Stimulated activated CD4-positive, alpha-beta T cell treated with anti-CD3 and anti-CD28 coated beads, Interleukin-4, amount 100 ng/mL, for 24 hours (primary cell): ENCODE results near the gene CYB561A3.
"Not testable (repeated sequence)": the region's sequence is repeated elsewhere in the genome, so short reads cannot be mapped to it uniquely, and the experiment has no call there.

Source experiments
- DNase-seq: peaks from one replicate; pipeline ENCODE4 v3.0.0-alpha.2; 2020

The CYB561A3 gene, protein sequence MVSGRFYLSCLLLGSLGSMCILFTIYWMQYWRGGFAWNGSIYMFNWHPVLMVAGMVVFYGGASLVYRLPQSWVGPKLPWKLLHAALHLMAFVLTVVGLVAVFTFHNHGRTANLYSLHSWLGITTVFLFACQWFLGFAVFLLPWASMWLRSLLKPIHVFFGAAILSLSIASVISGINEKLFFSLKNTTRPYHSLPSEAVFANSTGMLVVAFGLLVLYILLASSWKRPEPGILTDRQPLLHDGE

GRCh38 chr11:61361741-61362541 is at the start of gene CYB561A3, which contains the start of gene TMEM138:
Gene CYB561A3, minus strand, starts transcription at chr11:61361882. Its CDS starts 5,169 bp downstream, at chr11:61356713.
Gene TMEM138, plus strand, starts transcription at chr11:61362374. Its CDS starts 2,017 bp downstream, at chr11:61364391.
- DNase-seq = peak; percentile 93

GRCh38 chr11:61406991-61407728 is 45.5 kb upstream of the CYB561A3 start:
- no peak for DNase-seq

DNA sequence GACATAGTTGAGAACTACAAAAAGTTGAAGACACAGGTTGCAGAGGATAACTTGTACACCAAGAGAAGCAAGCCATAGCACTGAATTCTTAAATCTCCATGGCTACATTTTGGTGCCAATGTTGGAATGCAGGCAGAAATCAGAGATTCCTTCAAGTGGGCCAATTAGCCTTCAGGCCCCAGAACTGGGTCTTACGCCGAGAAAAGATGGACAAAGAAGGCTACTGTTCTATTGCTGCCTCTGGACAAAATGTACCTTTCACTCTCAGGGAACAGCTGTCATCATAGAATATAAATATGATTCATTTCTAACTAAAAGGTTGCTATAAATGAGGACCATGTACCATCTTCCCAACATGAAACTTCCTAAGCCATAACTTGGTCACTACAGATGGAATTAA is 44.4 kb upstream of the CYB561A3 start:
- no peak for DNase-seq

- DNase-seq = no peak
These were observed 43.0 kb upstream of the CYB561A3 start for GRCh38 chr11:61404641-61405040.

GRCh38 chr11:61404103-61404502 is 42.4 kb upstream of the CYB561A3 start:
- DNase-seq = no peak

DNA sequence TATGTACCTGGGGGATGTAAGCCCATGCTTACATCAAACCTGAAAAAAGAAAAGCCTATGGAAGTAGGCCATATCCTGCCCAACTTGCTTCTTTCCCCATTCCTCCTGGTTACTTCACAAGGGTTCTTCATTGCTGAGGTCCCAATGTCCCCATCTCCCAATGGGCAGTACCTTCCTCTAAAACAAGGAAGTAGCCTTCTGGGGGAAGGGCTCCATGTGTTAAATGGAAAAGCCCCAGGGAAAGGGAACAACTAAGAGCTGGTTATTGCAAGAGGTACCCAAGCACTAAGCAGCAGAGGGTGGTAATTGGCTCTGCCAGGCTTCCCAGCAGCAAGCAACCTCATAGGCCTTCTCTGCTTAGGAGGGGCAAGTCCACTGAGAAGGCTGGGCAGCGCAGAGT is 42.0 kb upstream of the CYB561A3 start:
- no peak for DNase-seq

GRCh38 chr11:61401573-61401972 is 39.9 kb upstream of the CYB561A3 start:
- no peak for DNase-seq

DNA sequence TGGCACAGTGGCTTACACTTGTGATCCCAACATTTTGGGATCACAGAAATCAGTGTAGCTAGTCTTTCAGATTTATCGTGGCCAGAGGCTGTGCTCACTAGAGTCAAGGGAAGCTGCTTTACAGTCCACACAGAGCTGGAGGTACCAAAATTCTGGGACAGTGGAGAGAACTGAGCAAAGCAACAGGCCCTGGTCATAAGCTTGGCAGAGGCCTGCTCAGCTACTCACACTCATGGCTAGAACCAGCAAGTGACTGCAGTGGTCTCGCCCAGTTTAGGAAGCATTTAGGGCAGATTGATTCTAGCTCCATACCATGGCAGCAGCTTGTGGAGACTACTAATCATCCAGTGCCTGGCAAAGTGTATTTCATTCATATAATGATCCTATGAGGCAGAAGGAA is 39.5 kb upstream of the CYB561A3 start:
- no peak for DNase-seq

DNA sequence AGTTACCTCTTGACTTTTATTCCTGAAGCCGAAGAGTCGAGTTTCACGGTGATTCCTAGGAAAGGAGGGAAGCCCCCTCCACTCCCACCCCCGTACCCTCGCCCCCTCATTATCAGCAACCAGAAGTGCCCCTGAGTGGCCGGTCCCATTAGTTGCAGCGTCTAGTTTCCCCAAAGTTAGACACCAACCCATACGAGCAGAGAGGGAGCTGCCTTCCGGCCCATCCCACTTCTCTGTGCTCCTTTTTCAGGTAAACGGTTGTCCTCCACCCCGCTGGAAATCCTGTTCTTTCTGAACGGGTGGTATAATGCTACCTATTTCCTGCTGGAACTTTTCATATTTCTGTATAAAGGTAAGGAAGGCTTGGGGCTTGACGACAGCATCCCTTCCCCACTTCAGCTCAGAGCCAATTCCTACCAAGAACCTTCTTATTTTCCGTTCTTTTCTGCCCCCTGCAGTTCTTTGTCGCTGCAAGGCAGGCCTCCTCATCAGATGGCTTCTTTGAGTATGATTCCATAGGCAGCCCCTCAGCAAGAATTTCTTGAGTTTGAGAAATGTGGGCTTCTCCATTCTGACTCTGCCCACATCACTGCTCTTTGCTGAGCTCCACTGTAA is 31.4 kb upstream of the CYB561A3 start:
- DNase-seq = peak; percentile 11

GRCh38 chr11:61390161-61390560 is 28.5 kb upstream of the CYB561A3 start:
- no peak for DNase-seq

GRCh38 chr11:61384271-61385242 is 22.9 kb upstream of the CYB561A3 start:
- DNase-seq = no peak

GRCh38 chr11:61383859-61384258 is 22.2 kb upstream of the CYB561A3 start:
- not testable (repeated sequence) for DNase-seq

GRCh38 chr11:61380884-61381283 is 19.2 kb upstream of the CYB561A3 start:
- no peak for DNase-seq

DNA sequence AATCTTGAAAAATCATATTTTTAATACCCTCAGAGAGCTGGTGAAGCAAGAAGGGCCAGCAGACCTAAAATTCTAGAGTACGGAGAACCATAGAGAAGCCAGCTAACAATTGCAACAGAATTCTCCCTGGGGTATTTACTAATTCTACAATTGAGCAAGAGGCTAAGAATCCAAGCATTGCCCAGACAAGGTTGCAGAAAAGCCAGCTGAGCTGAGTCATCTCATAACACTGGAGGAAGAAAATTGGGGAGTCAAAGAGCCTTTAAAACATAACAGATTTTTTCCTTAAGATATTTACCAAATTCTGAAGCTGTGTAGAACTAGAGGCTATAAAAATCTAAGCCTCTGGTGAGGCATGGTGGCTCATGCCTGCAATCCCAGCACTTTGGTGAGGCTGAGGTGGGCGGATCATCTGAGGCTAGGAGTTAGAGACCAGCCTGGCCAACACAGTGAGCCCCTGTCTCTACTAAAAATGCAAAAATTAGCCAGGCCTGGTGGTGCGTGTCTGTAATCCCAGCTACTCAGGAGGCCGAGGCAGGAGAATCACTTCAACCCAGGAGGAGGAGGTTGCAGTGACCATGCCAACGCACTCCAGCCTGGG is 17.1 kb upstream of the CYB561A3 start:
- no peak for DNase-seq

DNA sequence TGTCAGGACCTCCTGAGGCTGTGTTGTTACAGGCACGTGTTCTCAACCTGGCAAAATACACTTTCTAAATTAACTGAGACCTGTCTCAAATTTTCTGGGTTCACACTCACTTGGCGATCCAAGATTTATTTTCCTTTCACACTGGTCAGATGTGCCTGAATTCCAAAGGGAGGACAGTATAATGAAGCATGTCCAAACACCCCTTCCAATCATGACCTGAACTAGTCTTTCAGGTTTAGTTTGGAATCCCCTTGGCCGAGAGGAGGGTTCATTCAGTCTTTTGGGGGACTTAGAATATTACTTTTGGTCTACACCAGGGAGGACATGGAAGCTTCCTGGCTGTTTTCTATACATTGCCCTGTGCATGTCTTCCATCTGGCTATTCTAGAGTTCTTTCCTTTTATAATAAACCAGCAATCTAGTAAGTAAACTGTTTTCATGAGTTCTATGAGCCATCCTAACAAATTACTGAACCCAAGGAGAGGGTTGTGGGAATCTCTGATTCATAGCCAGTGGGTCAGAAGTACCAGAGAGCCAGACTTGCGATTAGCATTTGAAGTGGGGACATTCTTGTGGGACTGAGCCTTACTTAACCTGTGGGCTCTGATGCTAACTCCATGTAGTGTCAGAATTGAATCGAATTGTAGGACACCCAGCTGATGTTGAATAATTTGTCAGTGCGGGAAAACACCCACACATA is 15.9 kb upstream of the CYB561A3 start:
- no peak for DNase-seq

GRCh38 chr11:61375761-61376108 is 14.1 kb upstream of the CYB561A3 start:
- no peak for DNase-seq

DNA sequence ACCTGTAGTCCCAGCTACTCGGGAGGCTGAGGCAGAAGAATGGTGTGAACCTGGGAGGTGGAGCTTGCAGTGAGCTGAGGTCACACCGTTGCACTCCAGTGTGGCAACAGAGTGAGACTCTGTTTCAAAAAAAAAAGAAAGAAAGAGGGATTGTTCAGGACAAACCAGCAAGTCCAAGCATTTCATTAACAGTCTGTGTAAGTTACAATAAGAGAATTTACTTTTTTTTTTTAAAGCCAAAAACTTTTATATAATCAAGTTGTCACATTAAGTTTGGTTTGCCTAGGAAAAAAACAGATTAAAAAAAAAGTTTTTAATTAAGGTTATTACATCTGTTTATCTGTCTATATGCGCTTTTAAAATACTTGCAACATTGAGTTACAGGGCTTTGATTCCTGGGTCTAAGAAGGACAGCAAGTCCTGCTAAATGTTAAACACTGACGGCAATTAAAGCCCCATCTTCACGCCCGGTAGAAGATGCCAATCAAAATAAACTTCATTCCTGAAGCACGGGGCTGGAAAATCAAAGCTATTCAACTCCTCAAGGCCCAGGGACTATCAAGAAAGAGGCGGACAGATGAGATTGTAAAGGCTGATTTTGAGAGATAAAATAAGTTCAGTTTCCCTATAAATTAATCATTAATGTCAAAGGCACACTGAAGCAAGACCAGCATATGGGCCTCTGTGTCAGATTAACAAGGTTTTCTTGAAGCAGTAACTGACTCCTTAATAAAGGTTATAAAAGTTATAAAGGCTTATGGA is 11.2 kb upstream of the CYB561A3 start:
- no peak for DNase-seq

DNA sequence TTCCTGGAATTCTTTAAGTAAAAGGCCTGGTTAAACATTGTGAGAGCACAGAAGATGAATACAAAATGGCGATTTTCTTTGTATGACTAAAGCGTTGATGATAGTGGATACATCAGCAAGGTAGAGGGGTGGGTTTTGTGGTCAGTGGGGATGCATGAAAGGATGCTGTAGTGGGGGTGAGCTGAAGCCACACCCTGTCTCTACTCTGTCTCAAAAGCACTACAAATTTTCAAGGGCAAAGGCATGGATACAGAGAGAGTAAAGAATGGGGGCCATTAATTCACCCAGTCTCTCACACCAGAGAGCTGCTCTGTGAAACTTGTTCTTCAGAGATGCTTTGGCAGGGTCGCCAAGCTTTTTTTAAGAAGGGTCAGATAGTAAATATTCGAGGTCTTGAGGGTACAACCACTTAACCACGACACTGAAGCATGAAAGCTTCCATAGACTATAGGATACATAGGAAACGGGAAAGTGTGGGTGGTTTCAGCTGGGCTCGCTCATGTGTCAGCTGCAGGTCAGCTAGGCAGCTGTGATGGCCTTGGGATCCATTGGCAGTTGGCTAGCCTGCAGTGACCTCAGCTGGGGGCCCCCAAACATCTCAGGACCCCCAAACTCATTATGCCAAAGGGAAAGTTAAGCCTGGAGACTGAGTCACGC is 8.8 kb upstream of the CYB561A3 start:
- no peak for DNase-seq
